Iris pigment epithelial cell (primary cell): ENCODE results near the gene TMEM61.
"Not testable (repeated sequence)": the region's sequence is repeated elsewhere in the genome, so short reads cannot be mapped to it uniquely, and the experiment has no call there.

Experiments
- DNase-seq: peaks from one replicate; pipeline ENCODE4 v3.0.0-alpha.2; 2011; ENCODE audit warnings: low read depth

Gene TMEM61

DNA sequence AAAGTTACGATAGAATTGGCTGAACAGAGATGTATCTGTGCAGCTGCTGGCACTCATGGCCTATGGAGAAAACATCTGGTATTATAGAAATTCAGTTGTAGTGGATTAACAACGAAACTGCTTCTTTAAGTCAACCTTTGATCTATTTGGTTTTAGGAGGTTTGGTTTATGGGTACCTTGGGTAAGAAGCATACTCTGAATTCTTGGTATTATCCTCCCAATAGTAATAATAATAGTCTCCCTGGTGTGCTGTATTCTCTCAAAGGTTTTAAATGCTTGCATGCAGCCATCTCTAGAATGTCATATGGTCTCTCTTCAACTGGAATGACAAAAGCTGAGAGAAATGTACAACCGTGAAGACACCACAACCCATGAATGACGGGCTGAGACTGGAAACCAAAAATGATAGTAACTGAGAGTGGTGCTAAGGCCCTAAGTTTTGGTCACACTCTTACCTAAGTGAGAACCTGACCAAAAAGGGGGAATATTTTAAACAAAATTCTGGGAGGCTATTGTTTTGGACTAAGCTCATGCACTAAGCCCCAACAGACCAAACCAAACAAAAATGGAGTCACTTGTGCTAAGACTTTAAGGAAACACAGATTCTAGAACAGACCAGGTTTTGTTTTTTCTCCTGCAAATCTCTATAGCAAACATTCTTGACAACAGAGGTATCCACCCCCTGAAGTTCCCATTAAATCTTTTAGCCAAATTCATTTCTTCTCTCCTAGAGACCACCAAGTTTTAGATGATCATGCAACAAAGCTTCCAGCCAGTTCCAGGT is 17.6 kb upstream of the TMEM61 start:
- DNase-seq, result no peak

- DNase-seq, result not testable (repeated sequence)
Measured at GRCh38 chr1:54963829-54964228, 16.6 kb upstream of the TMEM61 start.

- peak; percentile 85 for DNase-seq
Measured at GRCh38 chr1:54965624-54966340, 14.6 kb upstream of the TMEM61 start.

GRCh38 chr1:54967372-54967771 is 13.1 kb upstream of the TMEM61 start:
- DNase-seq, result no peak

GRCh38 chr1:54968551-54968950 is 11.9 kb upstream of the TMEM61 start:
- DNase-seq, result no peak

GRCh38 chr1:54969879-54970278 is 10.5 kb upstream of the TMEM61 start:
- no peak for DNase-seq

GRCh38 chr1:54970901-54971300 is 9.5 kb upstream of the TMEM61 start:
- DNase-seq, result no peak

GRCh38 chr1:54971317-54971791 is 9.1 kb upstream of the TMEM61 start:
- DNase-seq, result peak; percentile 51

- no peak for DNase-seq
Measured at GRCh38 chr1:54972436-54972835, 8.0 kb upstream of the TMEM61 start.

- DNase-seq, result no peak
Measured at GRCh38 chr1:54973205-54973921, 7.1 kb upstream of the TMEM61 start.

DNA sequence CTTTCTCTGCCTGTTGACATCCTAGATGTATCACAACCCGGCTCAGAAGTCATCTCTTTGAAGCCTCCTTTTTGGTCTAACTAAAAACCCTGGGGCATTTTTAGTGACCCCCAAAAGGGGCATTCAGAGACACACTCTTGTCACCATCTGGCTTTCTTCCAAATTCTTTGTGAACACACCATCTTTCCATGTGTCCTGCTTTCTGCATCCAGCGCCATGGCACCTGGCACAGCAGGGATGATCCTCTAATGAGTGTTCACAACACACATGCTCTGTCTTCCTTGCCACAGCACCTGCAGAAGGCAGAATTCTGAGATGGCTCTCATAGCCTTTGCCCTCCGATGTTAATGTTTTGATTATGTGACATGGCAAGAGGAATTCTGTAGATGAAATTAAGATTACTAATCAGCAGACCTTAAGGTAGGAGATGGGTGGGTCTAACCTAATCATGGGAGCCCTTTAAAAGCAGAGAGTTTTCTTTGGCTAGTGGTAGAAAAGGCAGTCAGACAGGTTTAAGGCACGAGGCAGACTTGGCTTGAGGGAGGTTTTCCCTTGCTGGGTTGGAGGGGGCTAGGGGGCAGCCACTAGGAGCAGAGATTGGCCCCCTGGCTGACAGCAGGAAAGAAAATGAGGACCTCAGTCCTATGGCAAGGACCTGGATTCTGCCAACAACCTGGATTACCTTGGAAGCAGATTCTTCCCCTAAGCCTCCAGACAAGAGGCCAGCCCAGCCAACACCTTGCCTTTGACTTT is 4.9 kb upstream of the TMEM61 start:
- no peak for DNase-seq

DNA sequence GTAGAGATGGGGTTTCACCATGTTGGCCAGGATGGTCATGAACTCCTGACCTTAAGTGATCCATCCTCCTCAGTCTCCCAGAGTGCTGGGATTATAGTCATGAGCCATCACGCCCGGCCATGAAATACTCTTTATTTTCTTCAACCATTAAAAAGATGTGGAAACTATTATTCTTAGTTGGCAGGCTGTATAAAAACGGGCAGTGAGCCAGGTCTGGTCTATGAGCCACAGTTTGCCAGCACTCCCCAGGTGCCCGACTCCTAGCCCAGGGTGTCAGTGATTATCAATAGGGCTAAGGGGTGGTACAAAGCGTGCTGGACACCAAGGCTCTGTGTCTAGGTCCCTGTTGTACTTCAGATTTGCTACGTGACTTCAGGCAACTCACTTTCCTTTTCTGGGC is 3.7 kb upstream of the TMEM61 start:
- DNase-seq, result no peak

- no peak for DNase-seq
Measured at GRCh38 chr1:54977533-54978297, 2.7 kb upstream of the TMEM61 start.

DNA sequence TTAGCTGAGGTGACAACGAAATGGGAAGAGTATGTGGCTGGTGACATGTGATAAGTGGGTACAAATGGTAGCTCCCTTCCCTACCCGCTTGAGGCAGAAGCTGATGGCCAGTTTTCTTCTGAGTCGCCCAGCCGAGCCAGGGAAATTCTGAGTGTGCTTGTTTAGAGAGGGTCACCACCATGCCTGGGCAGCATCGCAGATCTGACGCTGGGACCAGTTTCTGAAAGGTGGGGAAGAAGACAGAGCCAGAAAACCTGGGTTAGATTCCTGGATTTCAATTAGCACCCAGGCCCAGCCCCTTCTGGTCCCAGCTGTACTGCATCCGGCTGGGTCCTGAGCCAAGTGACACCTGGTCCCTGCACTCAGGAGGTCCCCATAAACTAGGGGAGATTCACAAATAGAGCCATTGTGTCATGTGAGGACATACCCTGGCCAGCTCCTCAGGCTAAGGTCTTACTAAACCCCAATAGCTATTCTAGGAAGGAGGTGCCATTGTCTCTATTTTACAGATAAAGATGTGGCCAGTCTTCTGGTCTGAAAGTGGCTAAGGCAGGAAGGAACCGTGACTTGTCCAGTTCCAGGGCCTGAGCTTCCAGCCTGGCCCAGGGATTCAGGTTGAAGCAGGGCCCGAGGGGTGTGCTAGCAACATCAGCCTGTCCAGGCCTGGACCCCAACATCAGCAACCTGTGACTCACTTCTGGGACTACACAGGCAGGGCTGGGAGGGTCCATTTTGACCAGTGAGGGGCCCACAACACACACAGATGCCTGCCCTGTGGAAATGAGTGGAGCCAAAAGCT is 1.7 kb upstream of the TMEM61 start:
- DNase-seq, result no peak

DNA sequence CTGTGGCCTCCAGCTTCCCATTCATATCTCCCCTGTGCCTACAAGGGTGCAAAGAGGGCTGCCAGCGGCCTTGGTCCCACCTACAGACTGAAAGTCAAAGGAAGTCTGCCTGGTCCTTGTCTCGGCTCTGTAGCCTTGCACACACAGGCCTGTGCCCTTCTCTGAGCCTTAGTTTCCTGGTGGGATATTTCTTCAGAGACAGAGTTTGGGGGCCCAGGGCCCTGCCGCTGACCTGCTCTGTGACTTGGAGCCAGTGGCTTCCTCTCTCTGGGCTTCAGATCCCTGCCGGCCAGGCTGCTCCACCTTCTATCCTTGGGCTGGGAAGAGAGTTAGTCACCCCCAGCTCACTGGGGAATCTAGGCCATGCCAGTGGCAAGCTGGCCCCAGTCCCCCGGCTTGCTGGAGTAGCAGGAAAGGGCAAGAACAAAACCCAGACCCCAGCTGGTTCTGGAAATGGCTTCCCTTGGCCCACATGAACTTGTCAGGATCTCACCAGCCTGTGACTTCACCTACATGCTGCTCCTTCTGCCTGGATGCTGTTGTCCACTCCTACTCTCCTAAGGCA is 1.0 kb upstream of the TMEM61 start:
- DNase-seq, result no peak

GRCh38 chr1:54980046-54980527 is 341 bp upstream of the TMEM61 start:
- no peak for DNase-seq

DNA sequence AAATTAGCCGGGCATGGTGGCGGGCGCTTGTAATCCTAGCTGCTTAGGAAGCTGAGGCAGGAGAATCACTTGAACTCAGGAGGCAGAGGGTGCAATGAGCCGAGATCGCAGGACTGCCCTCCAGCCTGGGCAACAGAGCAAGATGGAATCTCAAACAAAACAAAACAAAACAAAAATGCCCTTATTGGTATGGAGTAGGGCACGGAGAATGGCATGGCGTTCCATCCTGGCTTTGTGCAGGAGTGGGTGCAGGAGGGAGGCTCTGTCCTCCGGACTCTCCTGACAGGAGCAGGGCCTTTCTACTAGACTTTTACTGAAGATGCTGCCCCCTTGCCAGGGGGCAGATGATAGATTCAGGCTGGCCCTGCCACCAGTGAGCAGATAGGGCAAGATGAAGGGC is 1.0 kb downstream of the TMEM61 start:
- no peak for DNase-seq

DNA sequence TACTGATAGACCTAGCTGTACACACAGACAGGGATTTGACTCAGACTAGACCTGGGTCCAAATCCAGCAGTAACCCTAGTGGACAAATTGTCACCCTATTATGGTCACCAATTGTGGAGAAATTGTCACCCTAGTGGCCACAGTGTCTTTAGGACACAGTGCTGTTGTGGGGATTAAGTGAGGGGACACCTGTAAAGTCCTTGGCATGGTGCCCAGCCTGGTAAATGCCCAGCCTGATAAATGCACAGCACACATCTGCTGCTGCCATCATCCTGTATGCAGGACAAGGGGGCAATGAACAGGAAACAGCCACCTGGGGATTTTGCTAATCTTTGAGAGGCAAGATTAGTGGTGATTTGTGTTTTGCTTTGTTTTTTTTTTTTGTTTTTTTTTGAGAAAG is 2.3 kb downstream of the TMEM61 start:
- no peak for DNase-seq

DNA sequence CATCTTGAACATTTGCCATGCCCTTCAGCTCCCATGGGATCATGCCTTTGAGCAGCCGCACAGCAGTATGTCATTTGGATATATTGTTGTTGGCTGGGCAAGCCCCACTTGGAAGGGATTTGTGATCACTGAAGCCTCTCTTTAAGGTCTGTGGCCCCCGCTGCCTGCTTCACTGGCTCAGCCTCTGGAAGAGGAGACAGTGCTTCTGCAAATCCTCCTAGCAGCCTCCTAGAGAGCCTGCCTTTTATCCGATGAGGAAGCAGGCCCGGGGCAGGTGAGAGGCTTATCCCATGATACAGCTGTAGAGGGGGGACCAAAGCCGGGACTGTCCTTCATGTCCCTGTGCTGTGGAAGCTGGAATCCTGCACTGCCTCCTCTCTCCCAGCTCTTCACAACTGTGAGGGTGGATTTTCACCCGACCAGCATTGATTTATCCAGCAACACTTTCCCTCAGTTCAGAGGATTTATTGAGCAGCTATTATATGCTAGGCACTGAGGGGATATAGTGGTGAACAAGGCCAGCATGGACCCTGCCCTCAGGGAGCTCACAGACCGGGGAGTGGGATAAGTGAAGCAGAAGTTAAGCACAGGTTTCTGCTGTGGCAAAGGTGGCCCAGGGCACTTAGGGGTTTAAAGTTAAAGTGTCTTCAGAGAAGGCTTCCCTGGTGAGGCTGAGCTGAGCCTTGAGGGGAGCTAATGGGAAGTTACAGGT is 3.9 kb downstream of the TMEM61 start:
- DNase-seq, result no peak
